ENCODE data around the gene GEN1. TPM values are rescaled to one million over a fixed set of nuclear protein-coding genes. Genes with fewer than 3 reads are reported as not detected.

GEN1 gene
- polyA plus RNA-seq, 1 donor from 2014 or later, result 9.4 TPM

DNA sequence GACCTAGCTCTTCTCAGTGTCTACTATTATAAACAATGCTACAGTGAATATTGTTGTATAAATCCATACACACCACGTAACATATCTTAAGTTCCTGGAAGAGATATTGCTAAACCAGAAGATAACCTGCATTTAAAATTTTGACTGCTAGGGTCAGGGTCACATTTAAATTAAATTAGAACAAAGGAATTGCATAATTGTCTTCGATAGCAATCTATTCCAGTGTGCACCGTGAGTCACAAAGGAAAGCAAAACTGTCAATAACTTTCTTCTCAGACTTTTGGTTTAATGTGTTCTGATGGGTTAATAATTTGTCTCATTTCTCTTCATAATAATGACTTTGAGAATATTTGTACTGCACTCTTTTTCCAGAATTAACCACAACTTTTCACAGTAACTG lies 4.2 kb downstream of the GEN1 start:
- no peak overlapping the region for H2AFZ ChIP-seq (ENCODE audit: low read depth, low read length)
- H3K4me2 ChIP-seq (ENCODE audit: low read length), result no peak overlapping the region
- H3K27ac ChIP-seq (ENCODE audit: low read length), result no peak overlapping the region
- H3K36me3 ChIP-seq (ENCODE audit: insufficient read depth, low read length), result no peaks in the 10 kb centered on the region
- no peak overlapping the region for H3K4me3 ChIP-seq (ENCODE audit: low read length)
- no peaks in the 10 kb centered on the region for H3F3A ChIP-seq (ENCODE audit: insufficient read depth, low read length, poor library complexity, severe bottlenecking)
- TF ChIP-seq, protein P1, sequence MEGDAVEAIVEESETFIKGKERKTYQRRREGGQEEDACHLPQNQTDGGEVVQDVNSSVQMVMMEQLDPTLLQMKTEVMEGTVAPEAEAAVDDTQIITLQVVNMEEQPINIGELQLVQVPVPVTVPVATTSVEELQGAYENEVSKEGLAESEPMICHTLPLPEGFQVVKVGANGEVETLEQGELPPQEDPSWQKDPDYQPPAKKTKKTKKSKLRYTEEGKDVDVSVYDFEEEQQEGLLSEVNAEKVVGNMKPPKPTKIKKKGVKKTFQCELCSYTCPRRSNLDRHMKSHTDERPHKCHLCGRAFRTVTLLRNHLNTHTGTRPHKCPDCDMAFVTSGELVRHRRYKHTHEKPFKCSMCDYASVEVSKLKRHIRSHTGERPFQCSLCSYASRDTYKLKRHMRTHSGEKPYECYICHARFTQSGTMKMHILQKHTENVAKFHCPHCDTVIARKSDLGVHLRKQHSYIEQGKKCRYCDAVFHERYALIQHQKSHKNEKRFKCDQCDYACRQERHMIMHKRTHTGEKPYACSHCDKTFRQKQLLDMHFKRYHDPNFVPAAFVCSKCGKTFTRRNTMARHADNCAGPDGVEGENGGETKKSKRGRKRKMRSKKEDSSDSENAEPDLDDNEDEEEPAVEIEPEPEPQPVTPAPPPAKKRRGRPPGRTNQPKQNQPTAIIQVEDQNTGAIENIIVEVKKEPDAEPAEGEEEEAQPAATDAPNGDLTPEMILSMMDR (IDR thresholded peaks at IDR 0.05; ENCODE audit: poor library complexity, severe bottlenecking), result no peak
- TF ChIP-seq MXI1 (conservative IDR thresholded peaks at IDR 0.05; ENCODE audit: poor library complexity, severe bottlenecking), result no peak
- no peak for TF ChIP-seq TAF1 (IDR thresholded peaks at IDR 0.05; ENCODE audit: low read depth)
- TF ChIP-seq RAD21 (conservative IDR thresholded peaks at IDR 0.05), result no peak
- no peak for TF ChIP-seq EZH2 (IDR thresholded peaks at IDR 0.05; ENCODE audit: borderline replicate concordance, insufficient read depth, low read length, poor library complexity, severe bottlenecking)
- TF ChIP-seq, protein P2, sequence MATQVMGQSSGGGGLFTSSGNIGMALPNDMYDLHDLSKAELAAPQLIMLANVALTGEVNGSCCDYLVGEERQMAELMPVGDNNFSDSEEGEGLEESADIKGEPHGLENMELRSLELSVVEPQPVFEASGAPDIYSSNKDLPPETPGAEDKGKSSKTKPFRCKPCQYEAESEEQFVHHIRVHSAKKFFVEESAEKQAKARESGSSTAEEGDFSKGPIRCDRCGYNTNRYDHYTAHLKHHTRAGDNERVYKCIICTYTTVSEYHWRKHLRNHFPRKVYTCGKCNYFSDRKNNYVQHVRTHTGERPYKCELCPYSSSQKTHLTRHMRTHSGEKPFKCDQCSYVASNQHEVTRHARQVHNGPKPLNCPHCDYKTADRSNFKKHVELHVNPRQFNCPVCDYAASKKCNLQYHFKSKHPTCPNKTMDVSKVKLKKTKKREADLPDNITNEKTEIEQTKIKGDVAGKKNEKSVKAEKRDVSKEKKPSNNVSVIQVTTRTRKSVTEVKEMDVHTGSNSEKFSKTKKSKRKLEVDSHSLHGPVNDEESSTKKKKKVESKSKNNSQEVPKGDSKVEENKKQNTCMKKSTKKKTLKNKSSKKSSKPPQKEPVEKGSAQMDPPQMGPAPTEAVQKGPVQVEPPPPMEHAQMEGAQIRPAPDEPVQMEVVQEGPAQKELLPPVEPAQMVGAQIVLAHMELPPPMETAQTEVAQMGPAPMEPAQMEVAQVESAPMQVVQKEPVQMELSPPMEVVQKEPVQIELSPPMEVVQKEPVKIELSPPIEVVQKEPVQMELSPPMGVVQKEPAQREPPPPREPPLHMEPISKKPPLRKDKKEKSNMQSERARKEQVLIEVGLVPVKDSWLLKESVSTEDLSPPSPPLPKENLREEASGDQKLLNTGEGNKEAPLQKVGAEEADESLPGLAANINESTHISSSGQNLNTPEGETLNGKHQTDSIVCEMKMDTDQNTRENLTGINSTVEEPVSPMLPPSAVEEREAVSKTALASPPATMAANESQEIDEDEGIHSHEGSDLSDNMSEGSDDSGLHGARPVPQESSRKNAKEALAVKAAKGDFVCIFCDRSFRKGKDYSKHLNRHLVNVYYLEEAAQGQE (IDR thresholded peaks at IDR 0.05; ENCODE audit: borderline replicate concordance), result no peak
- TF ChIP-seq EP300 (conservative IDR thresholded peaks at IDR 0.05; ENCODE audit: poor library complexity, severe bottlenecking), result no peak
- no peak for TF ChIP-seq POLR2AphosphoS5 (IDR thresholded peaks at IDR 0.05)
- TF ChIP-seq SMC3 (conservative IDR thresholded peaks at IDR 0.05; ENCODE audit: poor library complexity), result no peak
- no peaks in the 10 kb centered on the region for H3K9me3 ChIP-seq (ENCODE audit: low read length)
- H3K9me2 ChIP-seq (ENCODE audit: insufficient read depth, low read length), result no peaks in the 10 kb centered on the region
- peaks cover 29% of the 10 kb centered on the region for H3K79me2 ChIP-seq (replicated peaks; ENCODE audit: insufficient read depth, low read length)
- no peaks in the 10 kb centered on the region for H3K27me3 ChIP-seq (ENCODE audit: insufficient read depth, low read depth, low read length)
- H3K9ac ChIP-seq (ENCODE audit: low read length), result no peak overlapping the region
- no peaks in the 10 kb centered on the region for H4K20me1 ChIP-seq (ENCODE audit: insufficient read depth)

GRCh38 chr2:17759805-17760204 lies 5.9 kb downstream of the GEN1 start:
- Histone ChIP-seq H3K4me2 (ENCODE audit: low read length) (no peak overlapping the region), H3K79me2 (replicated peaks; ENCODE audit: insufficient read depth, low read length) (peaks cover 25% of the 10 kb centered on the region), H3K9me2 (ENCODE audit: insufficient read depth, low read length) (no peaks in the 10 kb centered on the region), H3K27me3 (ENCODE audit: insufficient read depth, low read depth, low read length) (no peaks in the 10 kb centered on the region), H3K9ac (ENCODE audit: low read length) (no peak overlapping the region), H3K27ac (ENCODE audit: low read length) (no peak overlapping the region), H2AFZ (ENCODE audit: low read depth, low read length) (no peak overlapping the region), H3F3A (ENCODE audit: insufficient read depth, low read length, poor library complexity, severe bottlenecking) (no peaks in the 10 kb centered on the region), H4K20me1 (ENCODE audit: insufficient read depth) (no peaks in the 10 kb centered on the region), H3K9me3 (ENCODE audit: low read length) (no peaks in the 10 kb centered on the region), H3K4me3 (ENCODE audit: low read length) (no peak overlapping the region), H3K36me3 (ENCODE audit: insufficient read depth, low read length) (no peaks in the 10 kb centered on the region)
- TF ChIP-seq, protein P1 (IDR thresholded peaks at IDR 0.05; ENCODE audit: poor library complexity, severe bottlenecking), result no peak
- TF ChIP-seq EP300 (conservative IDR thresholded peaks at IDR 0.05; ENCODE audit: poor library complexity, severe bottlenecking) (no peak), MXI1 (conservative IDR thresholded peaks at IDR 0.05; ENCODE audit: poor library complexity, severe bottlenecking) (no peak), TAF1 (IDR thresholded peaks at IDR 0.05; ENCODE audit: low read depth) (no peak), SMC3 (conservative IDR thresholded peaks at IDR 0.05; ENCODE audit: poor library complexity) (no peak), EZH2 (IDR thresholded peaks at IDR 0.05; ENCODE audit: borderline replicate concordance, insufficient read depth, low read length, poor library complexity, severe bottlenecking) (no peak), POLR2AphosphoS5 (IDR thresholded peaks at IDR 0.05) (no peak), RAD21 (conservative IDR thresholded peaks at IDR 0.05) (no peak)
- TF ChIP-seq, protein P2 (IDR thresholded peaks at IDR 0.05; ENCODE audit: borderline replicate concordance), result no peak

Measured in neural cell (in vitro differentiated cells).